ENCODE measurements around the gene SPACDR. TPM values are rescaled to one million over a fixed set of nuclear protein-coding genes. Genes with fewer than 3 reads are reported as not detected.
A peak's percentile ranks its signal among the peaks of the same experiment; 100 is the strongest.

Gene SPACDR
- total and polyA plus RNA-seq, 9 of the 15 experiments (the other 6 are each of a cell fraction or from before 2014, with no cell fraction given) = 0.07 to 0.55 (median 0.14) TPM; not detected in 1

- H4K20me1 ChIP-seq (replicated peaks; ENCODE audit: control insufficient read depth, insufficient read depth, low read length) = peaks cover 26% of the 10 kb centered on the region
- H3K27ac ChIP-seq (ENCODE audit: extremely low read depth, low read depth, low read length) = peak overlapping the region; percentile 98; the same call in 2 of the 3 replicates
- TF ChIP-seq ZFX (CRISPR knock-in tag; IDR thresholded peaks at IDR 0.05) (0 out of 2 replicates have a peak, but pooled peaks have one; percentile 10), CEBPG (CRISPR knock-in tag; IDR thresholded peaks at IDR 0.05) (no peak), CEBPG (tag; conservative IDR thresholded peaks at IDR 0.05 in 1 of 2, IDR thresholded peaks at IDR 0.05 in 1 of 2) (no peak), RBFOX2 (IDR thresholded peaks at IDR 0.05; ENCODE audit: low read depth, low read length) (peak; percentile 69), POLR2A (conservative IDR thresholded peaks at IDR 0.05) (peak; percentile 5; the same call in 1 of the 2 replicates), ZNF449 (CRISPR knock-in tag; IDR thresholded peaks at IDR 0.05) (no peak), POLR2AphosphoS5 (IDR thresholded peaks at IDR 0.05; ENCODE audit: control insufficient read depth, insufficient read depth, low read depth, low read length) (0 out of 2 replicates have a peak, but pooled peaks have one; percentile 6), POLR2G (IDR thresholded peaks at IDR 0.05; ENCODE audit: low read depth, low read length) (peak; percentile 71), ZBED1 (IDR thresholded peaks at IDR 0.05) (no peak)
- H3K36me3 ChIP-seq (ENCODE audit: control insufficient read depth, insufficient read depth, low read length) = peaks cover 51% of the 10 kb centered on the region
- H3K79me2 ChIP-seq (ENCODE audit: control insufficient read depth, insufficient read depth, low read length) = peaks cover 71% of the 10 kb centered on the region
- H3K4me1 ChIP-seq (replicated peaks in 1 of 2; ENCODE audit: control insufficient read depth in 2 of 2, insufficient read depth in 2 of 2, low read length in 2 of 2) = peaks cover 48 to 78% of the 10 kb centered on the region in 2 experiments
- intact Hi-C loops (cut with micrococcal nuclease) = no loop called here
- ChIA-PET CTCF (ENCODE audit: low intra/inter-chr PET ratio) (no interaction called here), POLR2A (interaction anchor here (5.4 kb wide), 1 partner anchor 12 kb away, joined by 29 read pairs; no protein-coding TSS in a partner anchor)
- H3K27me3 ChIP-seq (ENCODE audit: control insufficient read depth in 2 of 2, insufficient read depth in 2 of 2, low read length in 2 of 2) = no peaks in the 10 kb centered on the region
- BruUV-seq (replicated peaks) = no TSS peak
- peaks cover 3% of the 10 kb centered on the region; the same call in 1 of the 2 replicates for H3K9me3 ChIP-seq (replicated peaks; ENCODE audit: control insufficient read depth, insufficient read depth, low read depth, low read length)
- in situ Hi-C loops (cut with MboI) = no loop called here
- H3K9me1 ChIP-seq (ENCODE audit: control insufficient read depth, insufficient read depth, low read length) = peaks cover 15% of the 10 kb centered on the region
- DNase-seq (ENCODE audit: extremely low read depth in 1 of 4, low spot score in 3 of 4) (peak in 1 of 4 experiments; percentile 19), ATAC-seq (no peak), FAIRE-seq (no peak)
- no peak overlapping the region for H2AFZ ChIP-seq (ENCODE audit: low read depth, low read length)
- H3K4me3 ChIP-seq = peak overlapping the region; percentile 82; the same call in 1 of the 2 replicates
- peak overlapping the region; percentile 96 to 97 for H3K9ac ChIP-seq (ENCODE audit: insufficient read depth in 1 of 2, low read depth in 2 of 2, low read length in 2 of 2)
- WGBS (ENCODE audit: insufficient coverage, low coverage, missing lambda C conversion rate) = 90% methylated on average over 21 of the region's 21 CpGs
- peak overlapping the region; percentile 97 for H3K4me2 ChIP-seq (ENCODE audit: insufficient read depth, low read length)
Observed at GRCh38 chr7:100432621-100433275, 31.3 kb downstream of the SPACDR start.

Measured in K562 (cell line).